ENCODE results near the gene UST.

DNA sequence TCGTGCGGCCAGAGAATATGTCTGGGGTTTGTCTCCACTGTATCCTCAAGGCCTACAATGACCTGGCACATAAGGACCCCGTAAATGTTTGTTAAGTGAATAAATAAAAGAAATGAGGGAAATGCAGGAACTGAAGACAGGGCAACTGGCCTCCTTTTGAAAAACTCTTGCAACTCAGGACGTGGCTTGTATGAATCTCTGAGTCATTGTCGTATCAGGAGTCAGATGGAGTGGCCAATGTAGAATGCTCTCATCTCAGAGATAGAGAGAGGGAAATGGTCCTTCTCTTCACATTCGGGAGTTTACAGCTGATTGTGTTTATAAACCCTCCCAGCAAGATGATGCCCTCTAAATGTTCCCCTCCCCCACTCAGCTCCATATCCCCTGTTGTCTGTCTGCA is 57.1 kb downstream of the UST start:
- TF ChIP-seq EZH2phosphoT487 (conservative IDR thresholded peaks at IDR 0.05; ENCODE audit: low read length), result no peak
- TF ChIP-seq, protein P1, sequence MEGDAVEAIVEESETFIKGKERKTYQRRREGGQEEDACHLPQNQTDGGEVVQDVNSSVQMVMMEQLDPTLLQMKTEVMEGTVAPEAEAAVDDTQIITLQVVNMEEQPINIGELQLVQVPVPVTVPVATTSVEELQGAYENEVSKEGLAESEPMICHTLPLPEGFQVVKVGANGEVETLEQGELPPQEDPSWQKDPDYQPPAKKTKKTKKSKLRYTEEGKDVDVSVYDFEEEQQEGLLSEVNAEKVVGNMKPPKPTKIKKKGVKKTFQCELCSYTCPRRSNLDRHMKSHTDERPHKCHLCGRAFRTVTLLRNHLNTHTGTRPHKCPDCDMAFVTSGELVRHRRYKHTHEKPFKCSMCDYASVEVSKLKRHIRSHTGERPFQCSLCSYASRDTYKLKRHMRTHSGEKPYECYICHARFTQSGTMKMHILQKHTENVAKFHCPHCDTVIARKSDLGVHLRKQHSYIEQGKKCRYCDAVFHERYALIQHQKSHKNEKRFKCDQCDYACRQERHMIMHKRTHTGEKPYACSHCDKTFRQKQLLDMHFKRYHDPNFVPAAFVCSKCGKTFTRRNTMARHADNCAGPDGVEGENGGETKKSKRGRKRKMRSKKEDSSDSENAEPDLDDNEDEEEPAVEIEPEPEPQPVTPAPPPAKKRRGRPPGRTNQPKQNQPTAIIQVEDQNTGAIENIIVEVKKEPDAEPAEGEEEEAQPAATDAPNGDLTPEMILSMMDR (IDR thresholded peaks at IDR 0.05; ENCODE audit: insufficient read depth, low read length, poor library complexity, severe bottlenecking), result no peak

Measured in SU-DHL-6 (cell line).